Renal cortical epithelial cell (primary cell): ENCODE data around the gene CD55. TPM values are rescaled to one million over a fixed set of nuclear protein-coding genes. Genes with fewer than 3 reads are reported as not detected.

Experiments
- DNase-seq: peaks from one replicate; pipeline ENCODE4 v3.0.0-alpha.2; 2011; ENCODE audit warnings: low read depth
- total RNA-seq: library from RNA; depleted of rRNA; stranded (reverse); fragments of >200 nt; gene quantifications from 2 replicates; pipeline ENCODE4 v1.2.3, GENCODE V29; 2014

CD55 gene
- total RNA-seq, 1 donor from 2014 or later = 16.6 TPM

DNA sequence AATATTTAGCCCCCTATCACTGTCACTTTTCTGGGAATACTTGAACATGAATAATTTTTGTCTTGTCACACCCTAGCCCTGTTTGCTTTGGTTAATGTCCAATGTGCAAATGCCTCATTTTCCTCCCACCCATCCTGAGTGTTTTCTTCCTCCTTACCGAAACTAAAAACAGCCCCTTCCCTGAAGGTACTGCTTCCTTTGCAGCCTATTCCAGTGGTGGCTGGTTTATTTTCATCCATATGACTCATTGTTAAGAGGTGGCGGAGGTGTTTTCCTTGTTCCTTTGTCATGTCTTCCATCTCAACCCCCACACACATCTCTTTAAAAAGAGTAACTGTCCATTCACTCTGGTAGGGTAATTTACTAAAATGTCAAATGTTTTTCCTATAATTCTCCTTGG is 40.4 kb downstream of the CD55 start:
- DNase-seq = peak; percentile 31

DNA sequence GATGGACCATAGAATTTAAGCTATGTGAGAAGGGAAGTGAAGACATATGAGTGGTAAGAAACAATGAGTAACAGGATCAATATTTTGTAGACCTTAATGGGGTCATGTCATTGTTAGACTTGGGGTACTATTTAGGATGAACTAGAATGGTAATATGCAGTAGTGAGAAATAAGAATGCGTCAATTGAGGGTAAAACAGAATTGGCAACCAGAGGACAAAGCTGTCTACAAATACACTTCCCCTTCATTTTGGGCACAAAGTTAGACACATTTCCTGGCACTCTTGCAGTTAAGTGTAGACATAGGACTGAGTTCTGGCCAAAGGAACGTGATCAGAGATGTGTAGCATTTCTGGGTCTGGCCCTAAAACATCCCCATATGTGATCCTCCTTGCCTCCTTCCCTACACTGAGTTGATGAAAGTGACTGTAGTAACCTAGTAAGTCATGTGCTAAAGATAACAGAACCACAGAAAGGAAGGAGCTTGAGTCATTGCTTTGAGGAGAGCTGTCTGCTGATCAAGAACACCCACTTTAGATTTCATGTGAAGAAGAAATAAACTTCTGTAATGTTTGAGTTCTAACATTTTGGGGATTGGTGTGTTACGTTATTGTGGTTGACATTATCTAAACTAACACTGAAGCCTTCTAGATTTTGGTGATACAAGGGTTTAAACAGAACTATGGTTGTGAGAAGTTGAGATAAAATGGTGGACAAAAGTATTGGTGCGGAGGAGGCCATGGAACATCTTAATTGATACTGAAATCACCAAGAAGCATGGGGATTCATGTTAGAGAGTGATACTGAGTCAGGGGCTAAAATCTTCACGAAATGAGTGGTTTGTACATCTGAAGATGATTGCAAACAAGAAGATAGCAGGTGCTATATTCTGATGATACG is 41.7 kb downstream of the CD55 start:
- DNase-seq = peak; percentile 21

DNA sequence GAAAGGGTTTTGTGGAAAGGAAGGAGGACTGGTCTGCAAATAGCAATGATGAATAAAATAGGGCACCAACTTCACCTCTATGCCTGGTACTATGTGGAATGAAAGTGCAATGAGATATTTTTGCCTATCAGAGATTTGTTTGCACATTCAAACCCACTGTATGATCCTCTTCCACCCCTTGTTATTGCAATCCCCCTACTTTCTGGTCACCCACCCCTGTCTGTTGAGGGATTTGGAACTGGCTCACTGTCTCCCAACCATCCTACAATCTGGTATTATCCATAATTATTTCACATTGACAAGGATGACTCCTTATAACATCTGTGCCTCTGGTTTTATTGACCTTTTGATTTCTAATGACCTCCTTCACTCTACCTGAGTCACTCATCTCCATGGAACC is 42.4 kb downstream of the CD55 start:
- no peak for DNase-seq

DNA sequence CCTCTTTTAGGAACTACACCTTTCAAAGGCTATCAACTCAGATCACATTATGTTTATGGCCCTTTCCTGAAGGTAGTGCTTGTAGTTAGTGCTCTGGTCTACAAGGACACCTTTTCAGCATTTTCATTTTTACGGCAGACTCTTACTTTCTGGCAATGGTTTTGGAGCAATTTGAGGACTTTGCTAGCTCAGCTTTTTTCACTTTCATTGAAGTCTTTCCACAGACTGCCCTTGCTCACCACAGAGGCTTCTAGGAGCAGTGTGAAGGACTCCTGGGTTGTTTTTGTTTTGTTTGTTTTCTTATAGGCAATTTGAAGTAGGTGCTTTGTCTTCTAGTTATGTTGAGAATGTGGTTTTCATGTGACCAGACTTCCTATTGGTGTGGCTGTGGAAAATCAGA is 43.1 kb downstream of the CD55 start:
- no peak for DNase-seq

DNA sequence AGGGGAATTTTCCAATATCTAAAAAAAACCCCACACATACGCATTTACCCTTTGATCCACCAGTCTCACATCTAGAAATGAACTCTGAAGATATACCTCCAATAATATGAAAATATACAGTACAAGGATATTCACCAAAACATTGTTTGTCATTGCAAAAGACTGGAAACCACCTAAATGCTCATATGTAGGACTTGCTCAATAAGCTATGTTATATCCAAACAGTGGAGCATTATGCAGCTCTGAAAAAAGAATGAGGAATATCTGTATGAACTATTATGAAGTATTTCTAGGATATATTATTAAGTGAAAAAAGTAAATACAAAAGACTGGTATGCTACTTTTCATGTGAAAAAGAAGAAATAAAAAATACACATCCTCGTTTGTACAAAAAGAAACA is 43.6 kb downstream of the CD55 start:
- DNase-seq = no peak

DNA sequence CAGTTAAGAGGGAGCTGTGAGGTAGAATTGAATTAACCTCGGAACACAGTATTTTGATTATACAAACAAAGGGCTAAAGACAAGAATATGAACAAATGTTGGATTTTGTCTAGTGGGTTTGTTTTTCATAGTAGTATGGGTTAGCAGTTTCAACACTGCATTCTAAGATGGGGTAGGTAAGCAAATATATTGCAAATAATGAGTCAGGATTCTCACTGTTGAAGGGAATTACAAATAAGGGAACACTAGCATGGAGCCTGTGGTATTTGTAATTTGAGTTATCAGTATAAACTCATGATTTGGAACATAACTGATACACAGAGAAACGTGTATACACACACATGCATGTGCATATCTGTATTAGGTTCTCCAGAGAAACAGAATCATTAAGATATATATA is 44.5 kb downstream of the CD55 start:
- no peak for DNase-seq

DNA sequence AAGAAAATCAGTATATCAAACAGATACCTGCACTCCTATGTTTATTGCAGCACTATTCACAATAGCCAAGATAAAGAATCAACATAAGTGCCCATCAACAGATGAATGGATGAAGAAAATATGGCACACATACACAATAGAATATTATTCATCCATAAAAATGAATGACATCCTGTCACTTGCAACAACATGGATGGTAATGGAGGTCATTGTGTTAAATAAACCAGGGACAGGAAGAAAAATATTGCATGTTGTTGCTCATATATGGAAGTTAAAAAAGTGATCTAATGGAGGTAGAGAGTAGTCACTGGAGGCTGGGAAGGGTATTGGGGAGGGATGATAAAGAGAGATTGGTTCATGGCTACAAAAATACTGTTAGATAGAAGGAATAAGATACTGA is 67.2 kb downstream of the CD55 start:
- no peak for DNase-seq

DNA sequence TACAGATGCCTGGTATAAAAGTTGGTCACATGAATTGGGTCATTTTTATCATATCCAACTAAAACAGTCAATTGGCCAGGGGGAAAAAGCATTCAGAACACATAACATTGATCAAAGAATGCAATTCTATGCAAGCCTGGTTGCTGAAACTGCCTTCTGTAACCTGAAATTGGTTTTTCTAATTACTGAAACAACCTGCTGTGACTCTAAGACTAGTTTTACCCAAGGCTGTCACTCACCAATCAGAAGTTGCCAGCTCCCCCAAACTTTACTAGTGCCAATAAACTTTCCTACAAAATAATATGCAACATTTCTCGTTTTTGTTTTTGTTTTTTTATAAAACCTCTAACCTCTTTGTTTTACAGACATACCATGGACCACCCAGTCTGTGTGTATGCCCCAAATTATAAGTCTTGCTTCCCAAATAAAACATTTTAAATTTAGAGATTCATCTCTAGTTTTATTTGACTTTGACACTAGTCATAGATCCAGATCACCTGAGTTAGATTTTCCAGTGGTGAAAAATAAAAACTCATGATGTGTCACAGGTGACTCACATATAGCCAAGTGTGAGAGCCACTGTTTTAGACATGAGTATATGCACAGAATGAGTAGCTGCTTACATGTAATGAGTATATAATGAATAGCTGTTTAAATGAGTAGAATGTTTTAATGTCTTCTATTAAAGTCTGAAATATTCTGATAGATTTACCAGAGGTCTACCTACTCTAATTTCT is 68.4 kb downstream of the CD55 start:
- DNase-seq = peak; percentile 88

DNA sequence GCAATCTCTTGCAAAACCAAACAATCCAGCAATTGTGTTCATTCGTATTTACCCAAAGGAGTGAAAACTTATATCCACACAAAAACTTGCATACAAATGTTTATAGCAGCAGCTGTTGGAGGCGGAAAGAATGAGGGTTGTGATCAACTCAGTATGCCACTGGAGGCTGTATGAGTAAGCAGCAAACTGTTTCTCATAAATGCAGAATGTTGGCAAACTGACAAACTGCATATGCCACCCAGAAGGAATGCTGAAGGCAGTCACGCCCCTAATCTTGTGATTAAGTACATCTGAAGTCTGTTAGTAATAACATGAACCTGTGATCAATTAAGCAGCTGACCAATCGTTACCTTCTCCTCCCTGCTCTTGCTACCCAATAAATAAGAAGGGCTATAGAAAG is 72.1 kb downstream of the CD55 start:
- DNase-seq = peak; percentile 98

DNA sequence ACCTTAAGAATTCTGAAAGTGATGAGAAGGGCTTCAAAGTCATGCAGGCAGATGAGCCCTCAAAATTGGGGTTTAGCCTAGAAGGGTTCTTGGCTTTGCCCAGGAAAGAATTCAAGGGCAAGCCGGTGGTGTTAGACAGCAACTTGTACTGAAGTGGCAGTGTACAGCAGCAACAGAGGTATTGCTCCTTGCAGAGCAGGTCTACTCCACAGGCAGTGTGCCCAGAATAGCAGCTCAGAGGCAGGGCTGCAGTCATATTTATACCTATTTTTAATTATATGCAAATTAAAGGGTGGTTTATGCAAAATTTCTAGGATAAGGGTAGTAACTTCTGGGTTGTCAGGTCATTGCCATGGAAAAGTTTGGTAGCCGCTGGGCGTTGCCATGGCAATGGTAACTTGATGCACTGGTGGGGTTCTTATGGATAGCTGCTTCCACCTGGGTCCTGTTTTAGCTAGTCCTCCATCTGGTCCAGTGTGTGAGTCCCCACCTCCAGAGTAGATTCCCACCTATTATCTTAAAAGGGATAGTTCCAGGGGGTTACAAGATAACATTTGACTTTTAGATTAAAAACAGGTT is 74.8 kb downstream of the CD55 start:
- DNase-seq = no peak

DNA sequence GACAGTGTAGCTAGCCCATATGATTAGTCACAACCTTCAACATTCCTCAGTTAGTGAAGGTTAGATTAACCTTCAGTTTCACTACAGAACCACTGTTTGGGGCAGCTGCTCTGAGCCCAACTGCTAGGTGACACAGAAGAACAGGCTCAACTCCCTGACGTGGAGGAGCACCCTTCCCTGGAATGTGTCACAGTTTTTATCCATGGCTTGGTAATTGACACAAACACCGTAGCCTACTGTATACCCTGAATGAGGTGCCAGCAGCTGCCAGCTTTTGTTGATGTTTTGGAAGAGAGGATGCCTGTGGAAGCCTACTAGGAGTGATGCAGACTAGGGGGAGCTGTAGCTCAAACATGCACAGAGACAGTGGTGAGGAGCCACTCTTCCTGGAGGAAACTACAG is 76.0 kb downstream of the CD55 start:
- peak; percentile 36 for DNase-seq

DNA sequence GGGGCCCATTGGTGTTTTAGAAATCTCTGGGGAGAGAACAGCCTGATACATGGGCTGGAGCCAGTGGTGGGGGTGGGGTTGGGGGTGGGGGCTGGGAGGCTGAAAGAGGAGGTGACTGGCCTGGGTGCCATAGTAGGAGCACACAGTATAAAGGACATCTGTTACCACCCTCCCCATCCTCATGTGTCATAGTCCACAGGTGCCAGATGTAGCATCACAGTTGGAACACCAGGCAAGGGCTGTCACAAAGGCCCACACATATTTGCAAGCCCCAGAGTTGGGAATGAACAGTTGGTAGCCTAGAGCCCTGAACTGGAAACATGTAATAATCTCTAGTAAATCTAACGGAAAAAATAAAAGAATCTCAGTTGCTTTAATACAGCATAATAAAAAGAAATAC is 77.5 kb downstream of the CD55 start:
- DNase-seq = no peak

DNA sequence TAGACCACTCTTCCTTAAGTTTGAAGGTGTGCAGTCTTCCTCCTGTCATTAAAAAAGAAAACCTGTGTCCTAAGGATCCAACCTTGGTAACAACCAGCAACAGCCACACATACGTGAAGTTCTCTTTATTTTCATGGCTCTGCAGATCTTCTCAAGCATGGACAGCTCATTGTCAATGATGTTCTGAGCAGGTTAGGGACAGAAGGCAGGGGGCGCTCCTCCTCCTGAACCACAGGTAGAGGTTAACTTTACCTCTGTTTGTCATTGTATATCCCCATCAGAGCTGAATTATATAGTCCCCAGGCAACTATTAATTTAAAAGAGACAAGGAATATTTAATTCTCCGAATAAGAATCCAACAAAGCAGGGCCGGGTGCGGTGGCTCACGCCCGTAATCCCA is 80.1 kb downstream of the CD55 start:
- no peak for DNase-seq

DNA sequence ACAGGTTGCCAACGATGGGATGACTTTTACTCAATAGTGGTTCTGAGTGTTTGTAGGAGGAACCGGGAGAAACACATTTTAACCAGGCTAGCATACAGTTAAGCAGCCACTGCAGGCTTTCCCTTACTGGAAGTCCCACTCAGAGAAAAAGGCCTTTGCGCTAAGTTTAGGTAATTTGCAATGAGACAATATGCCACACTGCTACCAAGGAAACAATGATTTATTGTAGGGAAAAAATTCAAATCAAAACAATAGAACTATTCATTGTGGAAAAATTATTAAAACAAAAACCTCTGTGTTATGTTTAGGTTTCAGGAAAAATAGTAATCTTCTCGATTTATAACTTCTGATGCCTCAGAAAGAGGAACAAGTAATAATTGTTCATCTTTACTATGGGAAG is 81.3 kb downstream of the CD55 start:
- DNase-seq = no peak

DNA sequence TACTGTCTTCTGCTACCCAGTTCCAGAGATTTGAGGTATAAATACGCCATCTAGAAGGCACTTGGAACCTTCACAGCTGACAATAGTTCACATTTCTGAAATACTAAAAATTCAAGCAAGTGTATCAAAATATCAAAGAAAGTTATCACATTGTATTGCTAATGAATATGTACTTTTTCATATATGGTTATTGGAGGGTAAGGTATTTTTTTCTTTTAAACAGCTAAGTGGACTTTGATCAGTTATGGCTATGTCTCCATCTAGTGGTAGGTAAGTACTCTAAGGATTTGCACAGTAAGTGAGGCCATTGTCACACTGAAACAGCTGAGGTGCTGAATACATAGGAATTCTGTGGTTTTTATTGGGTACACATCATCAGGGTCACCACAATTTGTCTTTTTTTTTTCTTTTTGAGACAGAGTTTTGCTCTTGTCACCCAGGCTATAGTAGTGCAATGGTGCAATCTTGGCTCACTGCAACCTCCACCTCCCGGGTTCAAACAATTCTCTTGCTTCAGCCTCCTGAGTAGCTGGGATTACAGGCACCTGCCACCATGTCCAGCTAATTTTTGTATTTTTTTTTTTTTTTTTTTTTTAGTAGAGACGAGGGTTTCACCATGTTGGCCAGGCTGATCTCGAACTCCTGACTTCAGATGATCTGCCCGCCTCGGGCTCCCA is 83.5 kb downstream of the CD55 start:
- peak; percentile 82 for DNase-seq

DNA sequence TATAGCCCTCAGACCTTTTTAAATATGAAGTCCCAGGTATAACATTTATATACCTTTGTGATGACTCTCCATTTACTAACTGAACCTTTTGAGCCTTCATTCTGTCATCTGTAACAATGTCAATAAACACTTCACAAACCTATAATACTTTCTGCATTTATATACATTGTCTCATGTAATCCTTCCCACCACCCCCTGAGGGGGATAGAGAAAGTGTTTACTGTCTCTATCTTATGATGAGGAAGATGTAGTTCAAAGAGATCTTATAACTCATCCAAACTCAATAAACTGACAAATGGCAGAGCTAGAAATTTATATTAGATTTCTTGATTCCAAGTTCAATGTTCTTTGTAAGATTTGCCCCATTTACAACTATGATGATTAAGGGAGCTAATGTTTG is 84.3 kb downstream of the CD55 start:
- DNase-seq = no peak

DNA sequence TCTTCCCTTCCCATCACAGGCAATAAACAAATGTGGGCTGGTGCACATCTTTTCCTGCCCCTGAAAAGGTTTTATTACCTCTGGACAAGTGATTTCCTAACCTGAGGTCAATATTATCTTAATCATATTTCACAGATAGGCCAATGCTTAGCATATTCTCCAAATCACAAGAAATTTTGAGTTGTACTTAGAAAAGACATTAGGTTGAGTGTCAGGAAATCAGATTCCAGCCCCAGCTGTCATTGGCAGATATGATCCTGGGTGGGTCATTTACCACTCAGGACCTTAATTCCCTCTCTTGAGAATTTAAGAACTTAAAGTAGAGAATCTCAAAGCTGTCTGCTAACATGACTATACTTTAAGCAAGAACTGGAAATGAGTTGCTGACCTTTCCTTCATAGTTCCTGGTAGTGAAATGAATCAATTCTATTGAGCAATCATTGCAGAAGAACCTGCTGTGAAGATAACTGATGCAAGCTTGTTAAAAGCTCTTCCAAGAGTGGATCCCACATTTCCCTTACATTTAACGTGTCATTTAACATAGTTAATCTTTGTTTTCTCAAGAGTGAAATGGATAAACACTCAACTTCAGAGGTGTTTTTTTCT is 86.3 kb downstream of the CD55 start:
- peak; percentile 83 for DNase-seq

Other genes with a start within 250 kb of the CD55 start
- not detected in 2 replicates for gene C4BPB, start 232.8 kb upstream of the CD55 start, total RNA-seq
- gene C4BPA, start 217.4 kb upstream of the CD55 start, total RNA-seq = 0.05 TPM in 1 of 2 replicates, not detected in the other
- gene CR2, start 132.7 kb downstream of the CD55 start, total RNA-seq = not detected in 2 replicates
- gene CR1, start 174.5 kb downstream of the CD55 start, total RNA-seq = under 0.01 TPM in 1 of 2 replicates, not detected in the other